HEK293 (cell line): ENCODE results near the gene CIB4.

Experiments used
- CTCF ChIA-PET: fragments of 350-600 bp; formaldehyde crosslinking; extraction: SDS; loops from one replicate; lab custom pipeline; 2021; ENCODE audit warnings: antibody characterized with exemption; lab: Yijun Ruan, JAX
- POLR2A ChIA-PET: fragments of 300-600 bp; formaldehyde crosslinking; extraction: SDS; loops from one replicate; lab custom pipeline; 2020; ENCODE audit warnings: antibody characterized with exemption, inconsistent platforms; lab: Yijun Ruan, JAX
- H3K27ac ChIP-seq: fragments of 200-500 bp; sonication (Bioruptor generic); 2 replicates; pipeline ENCODE4 v1.5.1; 2014; ENCODE audit warnings: low read depth, low read length, control low read depth, inconsistent platforms; ENCODE audit errors: extremely low read depth
- H3K36me3 ChIP-seq, 2 experiments: fragments of 200-500 bp in 1 of 2; sonication (Bioruptor generic) in 1 of 2; 1 replicate in 1 of 2; 2 replicates in 1 of 2; pipeline ENCODE4 v1.5.1; 2014 to 2017; ENCODE audit warnings: inconsistent platforms in 2 of 2, low read length in 2 of 2; ENCODE audit not compliant: control insufficient read depth in 2 of 2, insufficient read depth in 1 of 2
- H3K4me1 ChIP-seq: fragments of 200-500 bp; sonication (Bioruptor generic); 2 replicates; pipeline ENCODE4 v1.5.1; 2014; ENCODE audit warnings: mild to moderate bottlenecking, low read length, inconsistent platforms; ENCODE audit not compliant: control insufficient read depth, insufficient read depth
- H3K4me3 ChIP-seq: 2 replicates; pipeline ENCODE4 v1.5.1; 2011; ENCODE audit warnings: low read depth, mild to moderate bottlenecking, control low read depth, low read length, moderate library complexity
- H3K9me3 ChIP-seq: fragments of 200-500 bp; sonication (Bioruptor generic); 2 replicates; pipeline ENCODE4 v1.5.1; 2014; ENCODE audit warnings: low read depth, low read length, inconsistent platforms; ENCODE audit not compliant: control insufficient read depth, insufficient read depth
- EGR2 ChIP-seq: fragments of 450-650 bp; formaldehyde crosslinking; IDR thresholded peaks from 2 replicates; pipeline ENCODE4 v1.5.1; 2016; ENCODE audit warnings: low read depth, missing biosample characterization, missing genetic modification characterization
- KLF8 ChIP-seq: fragments of 450-650 bp; formaldehyde crosslinking; IDR thresholded peaks from 2 replicates; pipeline ENCODE4 v1.5.1; 2016; ENCODE audit warnings: missing biosample characterization, missing genetic modification characterization
- SP7 ChIP-seq: fragments of 450-650 bp; formaldehyde crosslinking; IDR thresholded peaks from 2 replicates; pipeline ENCODE4 v1.5.1; 2016; ENCODE audit warnings: missing biosample characterization, missing genetic modification characterization
- TRIM28 ChIP-seq: IDR thresholded peaks from 2 replicates; pipeline ENCODE4 v1.6.1; 2011; ENCODE audit warnings: low read length, control low read depth, borderline replicate concordance
- ZFHX2 ChIP-seq: fragments of 450-650 bp; formaldehyde crosslinking; conservative IDR thresholded peaks from 2 replicates; pipeline ENCODE4 v1.5.1; 2016; ENCODE audit warnings: missing biosample characterization, missing genetic modification characterization
- ZIC2 ChIP-seq: fragments of 450-650 bp; formaldehyde crosslinking; IDR thresholded peaks from 2 replicates; pipeline ENCODE4 v1.5.1; 2016; ENCODE audit warnings: missing biosample characterization, missing genetic modification characterization
- ZNF146 ChIP-seq: fragments of 450-650 bp; formaldehyde crosslinking; IDR thresholded peaks from 2 replicates; pipeline ENCODE4 v1.5.1; 2016; ENCODE audit warnings: missing biosample characterization, missing genetic modification characterization
- ZNF16 ChIP-seq: fragments of 450-650 bp; formaldehyde crosslinking; IDR thresholded peaks from 2 replicates; pipeline ENCODE4 v1.5.1; 2016; ENCODE audit warnings: low read depth, missing biosample characterization, missing genetic modification characterization
- ZNF391 ChIP-seq: fragments of 450-650 bp; formaldehyde crosslinking; IDR thresholded peaks from 2 replicates; pipeline ENCODE4 v1.5.1; 2016; ENCODE audit warnings: low read depth, missing biosample characterization, missing genetic modification characterization, borderline replicate concordance
- ZNF621 ChIP-seq: fragments of 450-650 bp; formaldehyde crosslinking; IDR thresholded peaks from 2 replicates; pipeline ENCODE4 v1.5.1; 2017; ENCODE audit warnings: missing biosample characterization, missing genetic modification characterization
- ZNF626 ChIP-seq: fragments of 450-650 bp; sonication (Bioruptor Pico); formaldehyde crosslinking; IDR thresholded peaks from 2 replicates; pipeline ENCODE4 v1.5.1; 2018; ENCODE audit warnings: missing biosample characterization, missing genetic modification characterization, inconsistent platforms
- ZNF677 ChIP-seq: fragments of 450-650 bp; IDR thresholded peaks from 2 replicates; pipeline ENCODE4 v1.5.0; 2018; ENCODE audit warnings: missing biosample characterization, mild to moderate bottlenecking, missing genetic modification characterization, moderate library complexity
- ZNF830 ChIP-seq: fragments of 450-650 bp; IDR thresholded peaks from 2 replicates; pipeline ENCODE4 v1.5.0; 2018; ENCODE audit warnings: missing biosample characterization, missing genetic modification characterization, low read depth, mild to moderate bottlenecking, moderate library complexity
- ZNF837 ChIP-seq: fragments of 450-650 bp; formaldehyde crosslinking; IDR thresholded peaks from 2 replicates; pipeline ENCODE4 v1.5.1; 2016; ENCODE audit warnings: missing biosample characterization, missing genetic modification characterization
- ZSCAN4 ChIP-seq: fragments of 450-650 bp; formaldehyde crosslinking; IDR thresholded peaks from 2 replicates; pipeline ENCODE4 v1.5.1; 2017; ENCODE audit warnings: missing biosample characterization, missing genetic modification characterization

CIB4 gene

DNA sequence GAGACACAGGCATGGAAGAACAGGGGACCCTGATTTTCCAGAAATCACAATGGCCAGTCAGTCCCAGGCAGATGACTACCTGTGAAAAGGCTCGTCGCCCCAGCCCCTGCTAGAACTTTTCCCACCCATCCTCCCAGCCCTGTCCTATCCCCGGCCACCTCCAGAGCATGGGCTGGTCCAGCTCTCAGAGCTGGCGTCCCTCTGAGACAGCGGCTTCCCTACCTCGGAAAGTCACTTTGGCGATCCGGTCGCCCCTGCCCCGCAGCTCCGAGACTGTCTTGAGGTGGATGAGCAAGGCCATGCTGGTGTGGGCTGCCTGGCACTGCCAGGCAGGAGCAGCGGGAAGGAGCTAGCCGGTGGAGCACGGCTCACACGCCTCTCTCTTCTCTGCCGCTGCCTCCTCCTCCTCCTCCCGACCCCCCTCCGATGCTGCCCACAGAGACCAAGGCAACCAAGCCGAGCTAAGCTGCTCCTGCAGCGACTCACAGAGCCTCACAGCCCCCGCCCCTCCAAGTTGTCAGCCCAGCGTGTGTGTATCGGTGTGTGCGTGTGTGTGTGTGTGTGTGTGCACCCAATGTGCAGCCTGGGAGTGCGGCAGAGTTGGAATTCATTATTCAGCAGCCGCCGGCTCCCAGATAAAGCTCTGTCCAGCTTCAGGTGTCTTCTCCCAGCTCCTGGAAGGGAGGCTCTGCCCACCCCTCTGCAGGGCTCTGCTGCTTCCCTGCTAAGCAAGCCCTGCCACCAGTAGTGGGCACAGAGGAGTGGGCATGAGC lies 82.7 kb downstream of the CIB4 start:
- H3K4me3 ChIP-seq = no peak overlapping the region
- no peaks in the 10 kb centered on the region for H3K4me1 ChIP-seq
- POLR2A ChIA-PET = no interaction called here
- CTCF ChIA-PET = interaction anchor here (0.5 to 1.5 kb wide), 3 partner anchors 19 to 707 kb away, joined by 3 to 6 read pairs (median 3); no protein-coding TSS in a partner anchor
- H3K27ac ChIP-seq = no peak overlapping the region
- TF ChIP-seq ZSCAN4 (tag by site-specific recombination) = peak; percentile 26; the same call in 1 of the 2 replicates
- TF ChIP-seq TRIM28 = no peak
- TF ChIP-seq ZIC2 (tag by site-specific recombination) = peak; percentile 85
- 0 out of 2 replicates have a peak, but pooled peaks have one; percentile 25 for TF ChIP-seq EGR2
- H3K36me3 ChIP-seq = no peaks in the 10 kb centered on the region
- no peaks in the 10 kb centered on the region for H3K9me3 ChIP-seq

DNA sequence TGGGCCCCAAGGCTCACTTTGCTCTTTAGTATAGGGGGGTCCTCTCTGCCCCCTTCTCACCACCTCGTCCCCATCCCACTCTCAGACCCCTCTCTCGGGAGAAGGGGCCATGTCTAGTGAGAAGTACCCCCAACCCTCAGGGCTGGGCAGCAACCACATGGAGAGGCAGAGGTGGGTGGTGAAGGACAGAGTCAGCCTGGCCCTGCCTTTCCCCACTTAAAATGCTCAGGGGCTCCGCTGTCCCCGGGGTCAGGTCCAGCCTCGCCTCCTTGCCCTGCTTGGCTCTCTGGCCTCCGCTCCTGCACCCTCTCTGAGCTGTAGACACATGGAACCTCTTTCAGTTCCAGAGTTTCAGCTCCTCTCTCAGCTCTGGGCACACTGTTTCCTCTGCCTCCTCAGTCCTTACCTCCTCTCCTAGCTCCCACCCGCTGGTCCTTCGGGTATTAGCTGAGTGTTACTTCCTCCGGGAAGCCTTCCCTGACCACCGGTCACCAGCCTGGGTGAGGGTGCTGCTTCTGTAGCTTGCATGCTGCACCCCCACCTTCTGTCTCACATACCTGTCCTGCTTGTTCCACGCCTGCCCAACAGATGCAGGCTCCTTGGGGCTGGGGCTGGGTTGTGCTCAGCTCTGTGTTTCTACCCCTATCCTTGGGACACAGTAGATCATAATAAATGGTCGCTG lies 83.8 kb downstream of the CIB4 start:
- ChIA-PET POLR2A (no interaction called here), CTCF (interaction anchor here (2.5 kb wide), 1 partner anchor 20 kb away, joined by 11 read pairs; no protein-coding TSS in a partner anchor)
- Histone ChIP-seq H3K9me3 (no peaks in the 10 kb centered on the region), H3K36me3 (no peaks in the 10 kb centered on the region), H3K27ac (no peak overlapping the region), H3K4me3 (no peak overlapping the region), H3K4me1 (no peaks in the 10 kb centered on the region)
- TF ChIP-seq KLF8 (tag by site-specific recombination) = no peak
- TF ChIP-seq ZNF16 = no peak
- no peak for TF ChIP-seq ZNF677
- TF ChIP-seq ZNF830 (tag by site-specific recombination) = no peak
- TF ChIP-seq ZNF146 (tag by site-specific recombination) = no peak
- no peak for TF ChIP-seq ZNF626 (tag by site-specific recombination)
- no peak for TF ChIP-seq ZNF391
- no peak for TF ChIP-seq ZNF837
- TF ChIP-seq ZNF621 = no peak

GRCh38 chr2:26556309-26557243 lies 84.6 kb downstream of the CIB4 start:
- Histone ChIP-seq H3K4me3 (no peak overlapping the region), H3K9me3 (no peaks in the 10 kb centered on the region), H3K27ac (no peak overlapping the region), H3K36me3 (no peaks in the 10 kb centered on the region), H3K4me1 (no peaks in the 10 kb centered on the region)
- ChIA-PET CTCF (interaction anchor here (0.5 to 2.5 kb wide), 4 partner anchors 19 to 177 kb away, joined by 3 to 11 read pairs (median 3); no protein-coding TSS in a partner anchor), POLR2A (no interaction called here)
- TF ChIP-seq SP7 (tag by site-specific recombination) = no peak
- peak; percentile 84 for TF ChIP-seq ZIC2 (tag by site-specific recombination)
- TF ChIP-seq ZFHX2 (tag by site-specific recombination) = 0 out of 2 replicates have a peak, but pooled peaks have one; percentile 20
- TF ChIP-seq EGR2 = peak; percentile 47; the same call in 1 of the 2 replicates
